ENCODE results near the gene AK9. TPM values are rescaled to one million over a fixed set of nuclear protein-coding genes. Genes with fewer than 3 reads are reported as not detected.

AK9 gene
- total and polyA plus RNA-seq, 9 of the 15 experiments (the other 6 are each of a cell fraction or from before 2014, with no cell fraction given) = 0.59 to 1.9 (median 1.2) TPM

- H3K9me3 ChIP-seq (replicated peaks; ENCODE audit: control insufficient read depth, insufficient read depth, low read depth, low read length) = no peaks in the 10 kb centered on the region
- H4K20me1 ChIP-seq (replicated peaks; ENCODE audit: control insufficient read depth, insufficient read depth, low read length) = no peaks in the 10 kb centered on the region
- no peaks in the 10 kb centered on the region for H3K36me3 ChIP-seq (ENCODE audit: control insufficient read depth, insufficient read depth, low read length)
- H3K9me1 ChIP-seq (ENCODE audit: control insufficient read depth, insufficient read depth, low read length) = no peaks in the 10 kb centered on the region
- H3K27ac ChIP-seq (ENCODE audit: extremely low read depth, low read depth, low read length) = peak overlapping the region; percentile 50; the same call in 1 of the 3 replicates
- peaks cover 0 to 17% of the 10 kb centered on the region in 2 experiments; a peak in 3 of 5 replicates for H3K4me1 ChIP-seq (replicated peaks in 1 of 2; ENCODE audit: control insufficient read depth in 2 of 2, insufficient read depth in 2 of 2, low read length in 2 of 2)
- peak overlapping the region; percentile 39; the same call in 1 of the 2 replicates for H3K4me2 ChIP-seq (ENCODE audit: insufficient read depth, low read length)
- FAIRE-seq (no peak), ATAC-seq (peak; percentile 49; the same call in 1 of the 3 replicates), DNase-seq (ENCODE audit: extremely low read depth in 1 of 4, low spot score in 3 of 4) (no peak)
- H3K4me3 ChIP-seq = no peak overlapping the region
- peak overlapping the region; percentile 91 for H2AFZ ChIP-seq (ENCODE audit: low read depth, low read length)
- intact Hi-C loops (cut with micrococcal nuclease) (no loop called here), in situ Hi-C loops (cut with MboI) (no loop called here)
- CTCF ChIA-PET (ENCODE audit: low intra/inter-chr PET ratio) = no interaction called here
- BruUV-seq (replicated peaks) = no TSS peak
- no peaks in the 10 kb centered on the region for H3K27me3 ChIP-seq (ENCODE audit: control insufficient read depth in 2 of 2, insufficient read depth in 2 of 2, low read length in 2 of 2)
- no peaks in the 10 kb centered on the region for H3K79me2 ChIP-seq (ENCODE audit: control insufficient read depth, insufficient read depth, low read length)
- 41% methylated on average over 2 of the region's 2 CpGs for WGBS (ENCODE audit: insufficient coverage, low coverage, missing lambda C conversion rate)
- no peak overlapping the region for H3K9ac ChIP-seq (ENCODE audit: insufficient read depth in 1 of 2, low read depth in 2 of 2, low read length in 2 of 2)
- POLR2A ChIA-PET = interaction anchor here (0.6 to 1.7 kb wide), 5 partner anchors 8 to 451 kb away, joined by 3 to 6 read pairs (median 3); partner anchors contain the start of gene ZBTB24
- TF ChIP-seq ZNF561 (CRISPR knock-in tag; conservative IDR thresholded peaks at IDR 0.05) (no peak), CHD7 (IDR thresholded peaks at IDR 0.05; ENCODE audit: low read depth, low read length) (no peak), KLF13 (tag; IDR thresholded peaks at IDR 0.05; ENCODE audit: borderline replicate concordance, low read depth) (no peak), FIP1L1 (IDR thresholded peaks at IDR 0.05; ENCODE audit: low read depth, low read length, poor library complexity, severe bottlenecking) (no peak), GATAD2B (IDR thresholded peaks at IDR 0.05; ENCODE audit: borderline replicate concordance) (no peak), ATF6 (CRISPR knock-in tag; IDR thresholded peaks at IDR 0.05) (no peak), FUS (optimal IDR thresholded peaks at IDR 0.05; ENCODE audit: low read depth, low read length) (no peak)
These were observed 200.3 kb downstream of the AK9 start for GRCh38 chr6:109490713-109491112.

All from K562 (cell line).